T follicular helper cell (primary cell): Measurements from ENCODE around the gene MAEA.
"Not testable (repeated sequence)": the region's sequence is repeated elsewhere in the genome, so short reads cannot be mapped to it uniquely, and the experiment has no call there.

Source experiments
- DNase-seq: peaks from one replicate; pipeline ENCODE4 v3.0.0-alpha.2; 2020; ENCODE audit warnings: low read depth

The MAEA gene

GRCh38 chr4:1335193-1335883, 45.6 kb downstream of the MAEA start:
- DNase-seq = not testable (repeated sequence)

GRCh38 chr4:1336088-1336491, 46.4 kb downstream of the MAEA start:
- no peak for DNase-seq

DNA sequence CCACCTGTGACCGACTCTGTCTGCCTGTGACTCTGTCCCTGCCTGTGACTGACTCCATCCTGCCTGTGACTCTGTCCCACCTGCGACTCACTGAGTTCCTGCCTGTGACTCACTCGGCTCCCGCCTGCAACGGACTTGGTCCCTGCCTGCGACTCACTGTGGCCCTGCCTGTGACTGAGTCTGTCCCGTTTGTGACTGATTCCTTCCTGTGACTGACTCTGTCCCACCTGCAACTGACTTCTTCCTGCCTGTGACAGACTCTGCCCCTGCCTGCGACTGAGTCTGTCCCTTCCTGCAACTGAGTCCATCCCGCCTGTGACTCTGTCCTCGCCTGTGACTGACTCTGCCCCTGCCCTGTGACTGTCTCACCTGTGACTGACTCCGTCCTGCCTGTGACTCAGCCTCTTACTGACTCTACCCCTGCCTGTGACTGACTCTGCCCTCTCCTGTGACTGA, 47.7 kb downstream of the MAEA start:
- DNase-seq = no peak

GRCh38 chr4:1337951-1338751, 48.5 kb downstream of the MAEA start:
- DNase-seq = no peak

DNA sequence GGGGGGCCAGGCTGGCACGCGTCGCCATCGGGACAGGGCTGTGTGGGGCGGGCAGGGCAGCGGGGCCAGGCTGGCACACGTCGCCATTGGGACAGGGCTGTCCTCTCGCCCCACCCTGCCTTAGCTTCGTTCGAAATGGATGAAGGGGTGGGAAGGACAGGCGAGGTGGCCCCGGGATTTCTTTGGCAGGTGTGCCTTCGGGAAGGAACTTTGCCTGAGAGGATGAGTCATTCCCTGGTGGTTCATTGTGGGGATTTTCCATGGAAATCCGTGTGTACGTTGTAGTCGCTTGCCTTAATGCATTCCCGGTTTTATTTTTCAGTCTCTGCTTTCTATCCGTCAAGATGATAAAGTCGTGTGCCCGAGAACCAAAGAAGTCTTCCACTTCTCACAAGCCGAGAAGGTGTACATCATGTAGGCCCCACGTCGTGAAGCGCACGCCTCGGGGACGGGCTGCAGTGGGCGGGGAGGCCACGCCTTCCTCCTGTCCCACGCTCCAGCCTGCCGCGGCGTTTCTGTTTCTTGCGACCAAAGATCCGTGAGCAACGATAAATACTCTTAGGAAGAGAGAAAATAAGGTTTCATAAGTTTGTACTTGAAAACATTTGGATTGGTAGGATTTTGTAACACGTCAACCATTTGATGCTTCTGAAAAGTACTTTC, 49.2 kb downstream of the MAEA start:
- DNase-seq = no peak

- DNase-seq = no peak
Measured at GRCh38 chr4:1339489-1339888, 49.8 kb downstream of the MAEA start.

DNA sequence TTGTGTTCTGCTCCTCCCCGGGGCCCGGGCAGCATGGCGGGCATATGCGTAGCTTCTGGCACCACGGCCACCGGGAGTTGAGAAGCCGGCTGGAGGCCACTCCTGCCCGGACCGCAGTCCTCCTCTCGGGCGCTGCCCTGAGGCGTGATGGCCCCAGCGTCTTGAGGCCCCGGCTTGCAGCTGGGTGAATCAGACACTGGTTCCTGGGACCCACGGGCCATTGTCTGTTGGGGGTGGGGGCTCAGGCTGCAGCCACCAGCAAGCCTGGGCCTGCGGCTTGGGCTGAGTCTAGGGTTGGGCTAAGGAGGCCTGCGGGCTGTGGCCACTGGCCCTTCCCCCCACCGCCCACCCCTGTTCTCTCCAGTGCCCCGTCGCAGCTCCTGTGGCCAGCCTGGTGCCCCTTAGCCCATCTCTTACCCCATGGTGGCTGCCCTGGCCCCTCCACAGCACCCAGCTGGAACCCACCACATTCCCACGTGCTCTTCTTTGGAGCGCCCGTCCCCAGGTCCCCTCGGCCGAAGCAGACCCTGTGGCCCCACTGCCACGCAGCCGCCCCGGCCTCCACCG, 50.6 kb downstream of the MAEA start:
- no peak for DNase-seq

GRCh38 chr4:1340861-1341260, 51.2 kb downstream of the MAEA start:
- DNase-seq = no peak

DNA sequence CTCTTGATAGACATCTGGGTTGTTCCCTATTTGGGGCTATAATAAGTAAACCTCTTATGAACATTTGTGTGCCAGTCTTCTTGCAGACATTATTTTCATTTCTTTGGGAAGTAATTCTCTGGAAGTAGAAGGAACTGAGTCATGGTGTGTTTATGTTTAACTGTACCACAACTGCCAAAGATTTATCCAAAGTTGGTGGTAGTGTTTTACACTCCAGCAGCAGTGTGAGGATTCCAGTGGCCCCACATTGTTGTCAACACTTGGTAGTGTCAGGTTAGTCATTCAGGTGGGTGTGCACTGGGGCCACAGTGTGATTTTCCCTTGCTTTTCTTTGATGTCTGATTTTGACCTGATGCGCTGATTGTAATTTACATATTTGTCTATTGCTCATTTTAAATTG, 52.3 kb downstream of the MAEA start:
- DNase-seq = no peak

- no peak for DNase-seq
Measured at GRCh38 chr4:1344696-1345095, 55.0 kb downstream of the MAEA start.

DNA sequence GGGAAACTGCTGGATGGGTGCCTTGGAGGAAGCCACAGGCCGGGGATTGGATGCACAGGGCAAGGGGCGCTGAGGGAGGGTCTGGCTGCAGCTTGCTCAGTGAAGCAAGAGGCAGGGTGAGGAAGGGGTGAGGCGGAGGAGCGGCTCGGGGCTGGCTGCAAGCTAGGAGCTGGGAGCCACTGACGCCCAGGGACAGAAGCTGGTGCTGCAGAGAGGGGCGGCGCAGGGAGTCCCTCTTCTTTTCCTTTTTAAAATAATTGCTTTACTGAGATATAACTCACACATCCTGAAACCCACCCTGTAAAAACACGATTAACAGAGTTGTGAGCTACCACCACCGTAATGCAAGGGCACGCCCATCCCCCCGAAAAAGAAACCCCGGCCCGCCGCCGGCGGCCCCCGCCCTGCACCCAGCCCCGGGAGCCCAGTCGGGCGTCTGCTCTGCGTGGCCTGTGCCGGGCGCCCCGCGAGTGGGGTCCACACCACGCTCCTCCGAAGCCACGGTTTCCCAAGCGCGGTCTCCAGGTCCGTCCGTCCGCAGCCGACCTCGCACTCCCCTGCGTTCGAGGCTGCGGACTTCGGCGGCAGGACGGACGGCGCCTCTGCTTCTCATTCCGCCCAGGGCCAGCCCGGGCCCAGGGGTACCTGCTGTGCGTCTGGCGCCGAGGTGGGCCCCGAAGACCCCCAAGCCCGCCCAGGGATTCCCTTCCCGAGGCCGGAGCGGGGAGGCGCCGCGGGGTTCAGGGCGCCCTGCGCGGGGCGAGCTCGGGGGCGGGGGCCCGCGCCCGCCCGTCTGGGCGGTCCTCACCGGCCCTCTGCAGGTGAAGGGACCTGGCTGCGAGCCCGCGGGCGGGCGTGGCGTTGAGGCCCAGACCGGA, 56.5 kb downstream of the MAEA start:
- peak; percentile 32 for DNase-seq

- DNase-seq = peak; percentile 100
Measured at GRCh38 chr4:1346781-1347409, 57.2 kb downstream of the MAEA start, which contains the start of gene UVSSA. TSS of gene UVSSA (plus strand) at chr4:1347208. CDS start at chr4:1348092, 884 bp downstream.

GRCh38 chr4:1347410-1347864, 57.7 kb downstream of the MAEA start:
- no peak for DNase-seq

- DNase-seq = no peak
Measured at GRCh38 chr4:1348014-1348513, 58.4 kb downstream of the MAEA start.

DNA sequence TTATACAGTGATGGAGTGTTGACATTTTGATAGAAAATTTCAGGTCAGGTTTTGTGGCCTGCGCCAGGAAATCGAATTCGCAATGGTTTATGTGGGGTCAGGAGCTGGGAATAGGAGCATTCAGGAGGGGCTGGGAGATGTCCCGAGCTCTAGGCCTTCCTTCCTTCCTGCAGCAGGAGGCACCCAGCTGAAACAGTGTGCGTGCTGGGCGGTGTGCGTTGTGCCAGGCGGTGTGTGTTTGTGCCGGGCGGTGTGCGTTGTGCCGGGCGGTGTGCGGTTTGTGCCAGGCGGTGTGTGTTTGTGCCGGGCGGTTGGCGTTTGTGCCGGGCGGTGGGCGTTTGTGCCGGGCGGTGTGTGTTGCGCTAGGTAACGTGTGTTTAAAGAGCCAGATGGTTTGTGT, 59.1 kb downstream of the MAEA start:
- DNase-seq = no peak

DNA sequence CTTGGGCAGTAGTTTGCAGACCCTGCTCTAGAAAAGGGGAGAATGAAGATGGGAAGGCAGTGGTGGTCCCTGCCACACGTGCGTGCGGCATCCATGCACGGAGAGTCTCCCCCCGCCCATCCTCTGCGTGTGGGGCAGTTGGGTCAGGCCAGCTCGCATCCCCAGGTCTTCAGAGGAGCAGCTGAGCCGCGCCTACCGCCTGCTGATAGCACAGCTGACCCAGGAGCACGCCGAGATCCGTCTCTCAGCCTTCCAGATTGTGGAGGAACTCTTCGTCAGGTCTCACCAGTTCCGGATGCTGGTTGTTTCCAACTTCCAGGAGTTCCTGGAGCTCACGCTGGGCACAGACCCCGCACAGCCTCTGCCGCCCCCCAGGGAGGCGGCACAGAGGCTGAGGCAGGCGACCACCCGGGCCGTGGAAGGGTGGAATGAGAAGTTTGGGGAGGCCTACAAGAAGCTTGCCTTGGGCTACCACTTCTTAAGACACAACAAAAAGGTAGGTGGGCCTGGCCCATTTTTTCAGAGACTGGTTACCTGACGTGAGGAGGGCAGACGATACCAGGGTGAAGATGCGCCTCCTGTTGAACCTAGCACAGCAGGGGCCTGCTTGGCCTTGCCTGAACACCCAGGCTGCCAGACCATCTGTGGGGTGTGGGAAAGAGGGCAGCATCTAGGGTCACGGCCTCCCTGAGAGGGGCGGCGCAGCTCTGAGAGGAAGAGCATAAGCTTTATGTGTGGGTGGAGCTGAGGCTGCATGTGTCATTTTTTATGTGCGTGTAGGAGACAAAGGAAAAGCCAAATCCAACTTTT, 59.9 kb downstream of the MAEA start:
- no peak for DNase-seq

DNA sequence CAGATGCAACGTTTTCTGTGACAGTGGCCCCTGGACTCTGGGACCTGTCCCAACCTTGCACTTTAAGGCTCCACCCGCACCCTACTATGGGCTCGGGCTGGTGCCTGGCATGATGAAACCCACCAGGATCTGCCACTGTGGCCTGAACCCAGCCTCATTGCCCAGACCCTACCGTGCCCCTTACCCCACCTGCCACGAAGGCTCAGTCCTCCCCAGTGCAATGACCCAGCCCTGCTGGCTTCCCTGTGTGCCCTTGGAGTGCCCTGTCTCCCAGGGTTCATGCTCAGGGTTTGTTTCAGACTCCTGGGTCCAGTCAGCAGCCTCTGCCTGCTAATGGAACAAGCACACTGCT, 60.5 kb downstream of the MAEA start:
- no peak for DNase-seq

- peak; percentile 81 for DNase-seq
Measured at GRCh38 chr4:1351854-1352566, 62.3 kb downstream of the MAEA start.

DNA sequence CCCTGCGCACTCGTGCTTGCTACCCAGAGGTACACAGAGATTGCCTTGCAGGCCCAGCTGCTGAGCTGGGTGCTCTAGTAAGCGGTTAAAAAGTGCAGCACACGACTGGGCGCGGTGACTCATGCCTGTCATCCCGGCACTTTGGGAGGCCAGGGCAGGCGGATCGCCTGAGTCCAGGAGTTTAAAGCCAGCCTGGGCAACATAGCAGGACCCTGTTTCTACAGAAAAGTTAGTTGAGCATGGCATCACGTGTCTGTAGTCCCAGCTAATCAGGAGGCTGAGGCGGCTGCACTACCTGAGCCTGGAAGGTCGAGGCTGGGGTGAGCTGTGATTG, 62.8 kb downstream of the MAEA start:
- no peak for DNase-seq
